ENCODE results near the gene LDB3. TPM values are rescaled to one million over a fixed set of nuclear protein-coding genes. Genes with fewer than 3 reads are reported as not detected.

Gene LDB3
- total and polyA plus RNA-seq, 2 donors (not counting 1 experiment from before 2014, with no cell fraction given): under 0.01 to 0.20 TPM

DNA sequence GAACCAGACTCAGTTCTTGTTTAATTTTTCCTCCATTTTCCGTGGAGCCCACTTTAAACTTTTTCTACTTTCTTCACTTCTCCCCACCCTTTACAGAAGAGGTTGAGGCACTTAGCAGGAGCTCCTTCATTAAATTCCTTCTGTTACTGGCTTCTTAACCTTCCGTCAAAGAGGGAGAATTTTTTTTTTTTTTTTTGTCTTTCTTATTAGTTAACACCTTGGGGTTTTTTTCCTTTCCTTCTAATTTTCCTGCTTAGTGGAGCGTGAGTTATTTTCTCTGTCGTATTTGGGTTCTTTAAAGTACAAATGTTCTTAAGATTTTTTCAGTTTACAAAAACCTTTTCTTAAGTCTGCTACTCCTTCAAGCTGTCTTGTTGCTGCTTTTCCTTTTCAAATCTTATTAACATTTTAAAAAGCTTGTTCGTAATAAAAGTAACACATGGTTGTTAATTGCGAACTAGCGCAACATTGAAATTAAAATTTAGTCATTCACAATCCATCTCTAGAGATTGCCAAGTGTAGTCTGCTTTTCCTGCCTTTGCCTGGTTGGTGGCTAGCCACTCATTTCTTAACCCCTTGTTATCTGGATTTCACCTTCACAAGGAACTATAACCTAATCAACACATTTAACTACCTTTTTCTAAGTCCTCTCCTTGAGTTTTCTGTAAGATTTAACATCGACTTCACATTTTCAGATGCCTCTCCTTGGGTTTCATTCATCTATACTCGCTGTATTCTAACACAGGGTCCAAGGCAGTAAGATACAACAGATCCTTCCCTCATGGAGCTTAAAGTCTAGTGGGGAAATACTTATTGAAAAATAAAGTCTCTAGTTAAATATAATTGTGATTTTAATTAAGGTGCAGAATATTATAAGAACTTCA, 90.1 kb downstream of the LDB3 start:
- Histone ChIP-seq H3K27ac (ENCODE audit: insufficient read depth, low read length) (peak overlapping the region; percentile 73), H4K20me1 (ENCODE audit: control insufficient read depth, extremely low read depth, insufficient read depth, low read length) (no peaks in the 10 kb centered on the region), H3K9ac (ENCODE audit: insufficient read depth, low read length) (peak overlapping the region; percentile 3), H3K79me2 (ENCODE audit: control insufficient read depth, insufficient read depth, low read length) (peaks cover 62% of the 10 kb centered on the region), H2AFZ (ENCODE audit: low read length) (no peak overlapping the region), H3K4me1 (ENCODE audit: control insufficient read depth, extremely low read depth, insufficient read depth, low read length) (no peaks in the 10 kb centered on the region), H3K9me3 (ENCODE audit: control insufficient read depth, insufficient read depth, low read depth, low read length) (no peaks in the 10 kb centered on the region), H3K4me2 (ENCODE audit: extremely low read depth, insufficient read depth, low read length) (peak overlapping the region; percentile 82), H3K36me3 (ENCODE audit: control insufficient read depth, insufficient read depth, low read length) (no peaks in the 10 kb centered on the region), H3K27me3 (ENCODE audit: control insufficient read depth, insufficient read depth, low read length) (no peaks in the 10 kb centered on the region), H3K4me3 (replicated peaks in 1 of 4; ENCODE audit: control extremely low read depth in 1 of 4, insufficient read depth in 1 of 4, low read depth in 3 of 4, low read length in 4 of 4) (peak overlapping the region; percentile 63 to 96 (median 76))
- DNase-seq (ENCODE audit: low read depth in 2 of 2): peak; percentile 33 to 48
- no peak for TF ChIP-seq EZH2 (IDR thresholded peaks at IDR 0.05; ENCODE audit: low read length, missing control alignments)
- TF ChIP-seq, protein P1, sequence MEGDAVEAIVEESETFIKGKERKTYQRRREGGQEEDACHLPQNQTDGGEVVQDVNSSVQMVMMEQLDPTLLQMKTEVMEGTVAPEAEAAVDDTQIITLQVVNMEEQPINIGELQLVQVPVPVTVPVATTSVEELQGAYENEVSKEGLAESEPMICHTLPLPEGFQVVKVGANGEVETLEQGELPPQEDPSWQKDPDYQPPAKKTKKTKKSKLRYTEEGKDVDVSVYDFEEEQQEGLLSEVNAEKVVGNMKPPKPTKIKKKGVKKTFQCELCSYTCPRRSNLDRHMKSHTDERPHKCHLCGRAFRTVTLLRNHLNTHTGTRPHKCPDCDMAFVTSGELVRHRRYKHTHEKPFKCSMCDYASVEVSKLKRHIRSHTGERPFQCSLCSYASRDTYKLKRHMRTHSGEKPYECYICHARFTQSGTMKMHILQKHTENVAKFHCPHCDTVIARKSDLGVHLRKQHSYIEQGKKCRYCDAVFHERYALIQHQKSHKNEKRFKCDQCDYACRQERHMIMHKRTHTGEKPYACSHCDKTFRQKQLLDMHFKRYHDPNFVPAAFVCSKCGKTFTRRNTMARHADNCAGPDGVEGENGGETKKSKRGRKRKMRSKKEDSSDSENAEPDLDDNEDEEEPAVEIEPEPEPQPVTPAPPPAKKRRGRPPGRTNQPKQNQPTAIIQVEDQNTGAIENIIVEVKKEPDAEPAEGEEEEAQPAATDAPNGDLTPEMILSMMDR (conservative IDR thresholded peaks at IDR 0.05 in 1 of 2, IDR thresholded peaks at IDR 0.05 in 1 of 2; ENCODE audit: low read depth in 1 of 2, low read length in 2 of 2): no peak

DNA sequence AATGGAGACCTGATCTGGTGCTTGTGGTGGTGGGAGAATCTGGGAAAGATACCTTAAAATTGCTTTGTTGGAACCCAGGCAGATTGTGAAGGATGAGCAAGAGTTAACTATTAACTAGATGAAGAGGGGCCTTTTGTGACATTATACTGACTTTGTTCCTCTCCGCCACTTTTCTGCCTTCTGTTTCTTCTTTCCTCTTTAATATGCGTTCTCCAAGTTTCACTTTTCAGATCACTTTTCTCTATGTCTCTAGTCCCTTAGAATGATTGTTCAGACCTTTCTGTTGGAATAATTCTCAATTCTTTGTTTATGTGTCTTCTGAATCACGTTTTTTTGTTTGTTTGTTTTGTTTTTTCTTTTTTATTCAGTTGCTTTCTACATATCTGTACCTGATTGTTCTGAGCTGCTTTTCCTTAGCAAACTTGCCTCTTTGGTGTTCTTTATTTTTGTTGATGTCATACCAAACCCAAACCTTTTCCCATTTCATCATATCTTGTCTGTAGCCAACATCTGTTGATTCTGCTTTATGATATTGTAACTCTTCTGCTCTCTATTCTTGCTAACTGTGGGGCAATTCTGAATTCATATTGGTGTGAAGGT, 90.9 kb downstream of the LDB3 start:
- no peak for TF ChIP-seq EZH2 (IDR thresholded peaks at IDR 0.05; ENCODE audit: low read length, missing control alignments)
- TF ChIP-seq, protein P1 (conservative IDR thresholded peaks at IDR 0.05 in 1 of 2, IDR thresholded peaks at IDR 0.05 in 1 of 2; ENCODE audit: low read depth in 1 of 2, low read length in 2 of 2): no peak
- Histone ChIP-seq H3K27me3 (ENCODE audit: control insufficient read depth, insufficient read depth, low read length) (no peaks in the 10 kb centered on the region), H3K4me3 (replicated peaks in 1 of 4; ENCODE audit: control extremely low read depth in 1 of 4, insufficient read depth in 1 of 4, low read depth in 3 of 4, low read length in 4 of 4) (peak overlapping the region; percentile 63 to 96 (median 76)), H2AFZ (ENCODE audit: low read length) (no peak overlapping the region), H3K9me3 (ENCODE audit: control insufficient read depth, insufficient read depth, low read depth, low read length) (no peaks in the 10 kb centered on the region), H3K79me2 (ENCODE audit: control insufficient read depth, insufficient read depth, low read length) (peaks cover 65% of the 10 kb centered on the region), H3K4me2 (ENCODE audit: extremely low read depth, insufficient read depth, low read length) (peak overlapping the region; percentile 82), H3K36me3 (ENCODE audit: control insufficient read depth, insufficient read depth, low read length) (no peaks in the 10 kb centered on the region), H4K20me1 (ENCODE audit: control insufficient read depth, extremely low read depth, insufficient read depth, low read length) (no peaks in the 10 kb centered on the region), H3K27ac (ENCODE audit: insufficient read depth, low read length) (no peak overlapping the region), H3K4me1 (ENCODE audit: control insufficient read depth, extremely low read depth, insufficient read depth, low read length) (no peaks in the 10 kb centered on the region), H3K9ac (ENCODE audit: insufficient read depth, low read length) (peak overlapping the region; percentile 4)
- DNase-seq (ENCODE audit: low read depth in 2 of 2): peak in 1 of 2 donors; percentile 30

DNA sequence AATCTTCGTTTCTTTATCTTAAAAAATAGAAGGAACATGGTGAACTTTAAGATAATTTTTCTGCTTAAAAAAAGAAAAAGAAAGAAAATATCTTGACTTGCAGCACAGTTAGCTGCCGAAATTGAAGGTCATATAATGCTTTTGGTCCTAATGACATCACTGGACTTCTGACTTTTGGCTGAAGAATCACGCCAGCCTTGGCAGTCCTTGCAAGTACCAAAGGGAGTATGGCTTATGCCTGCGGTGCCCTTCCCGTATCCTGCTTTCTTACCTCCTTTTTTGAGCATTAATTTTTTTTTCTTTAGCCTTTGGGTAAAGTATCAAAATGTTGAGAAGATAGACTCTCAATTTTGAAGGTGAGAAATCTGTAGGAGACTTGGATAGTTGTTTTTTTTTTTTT, 95.1 kb downstream of the LDB3 start:
- DNase-seq (ENCODE audit: low read depth in 2 of 2): no peak
- Histone ChIP-seq H3K27ac (ENCODE audit: insufficient read depth, low read length) (no peak overlapping the region), H3K4me2 (ENCODE audit: extremely low read depth, insufficient read depth, low read length) (no peak overlapping the region), H3K9ac (ENCODE audit: insufficient read depth, low read length) (no peak overlapping the region), H2AFZ (ENCODE audit: low read length) (no peak overlapping the region), H4K20me1 (ENCODE audit: control insufficient read depth, extremely low read depth, insufficient read depth, low read length) (no peaks in the 10 kb centered on the region), H3K4me3 (replicated peaks in 1 of 4; ENCODE audit: control extremely low read depth in 1 of 4, insufficient read depth in 1 of 4, low read depth in 3 of 4, low read length in 4 of 4) (no peak overlapping the region), H3K79me2 (ENCODE audit: control insufficient read depth, insufficient read depth, low read length) (peaks cover 65% of the 10 kb centered on the region), H3K27me3 (ENCODE audit: control insufficient read depth, insufficient read depth, low read length) (no peaks in the 10 kb centered on the region), H3K9me3 (ENCODE audit: control insufficient read depth, insufficient read depth, low read depth, low read length) (no peaks in the 10 kb centered on the region), H3K36me3 (ENCODE audit: control insufficient read depth, insufficient read depth, low read length) (no peaks in the 10 kb centered on the region), H3K4me1 (ENCODE audit: control insufficient read depth, extremely low read depth, insufficient read depth, low read length) (no peaks in the 10 kb centered on the region)
- TF ChIP-seq, protein P1 (conservative IDR thresholded peaks at IDR 0.05 in 1 of 2, IDR thresholded peaks at IDR 0.05 in 1 of 2; ENCODE audit: low read depth in 1 of 2, low read length in 2 of 2): no peak
- no peak for TF ChIP-seq EZH2 (IDR thresholded peaks at IDR 0.05; ENCODE audit: low read length, missing control alignments)

Data from fibroblast of lung (primary cell).